Parathyroid adenoma (tissue), 2 donors: ENCODE measurements around the gene C17orf107.
A peak's percentile ranks its signal among the peaks of the same experiment; 100 is the strongest.

Experiments used
- H2AFZ ChIP-seq: fragments of 300-600 bp; sonication (generic); one replicate; pipeline ENCODE4 v1.7.0; 2017; ENCODE audit warnings: antibody characterized with exemption, mild to moderate bottlenecking
- H3K27ac ChIP-seq: fragments of 300-600 bp; sonication (generic); one replicate; pipeline ENCODE4 v1.7.0; 2017
- H3K27me3 ChIP-seq: fragments of 300-600 bp; sonication (generic); one replicate; pipeline ENCODE4 v1.7.0; 2017; ENCODE audit warnings: low read length; ENCODE audit not compliant: control insufficient read depth, insufficient read depth
- H3K36me3 ChIP-seq: fragments of 300-600 bp; sonication (generic); one replicate; pipeline ENCODE4 v1.7.0; 2017; ENCODE audit warnings: low read length; ENCODE audit not compliant: control insufficient read depth, insufficient read depth
- H3K4me1 ChIP-seq: fragments of 300-600 bp; sonication (generic); one replicate; pipeline ENCODE4 v1.7.0; 2017; ENCODE audit warnings: control low read depth
- H3K4me2 ChIP-seq: fragments of 300-600 bp; sonication (generic); one replicate; pipeline ENCODE4 v1.7.0; 2017; ENCODE audit warnings: low read length
- H3K4me3 ChIP-seq: fragments of 300-600 bp; sonication (generic); one replicate; pipeline ENCODE4 v1.7.0; 2017; ENCODE audit warnings: low read depth, low read length
- H3K79me2 ChIP-seq: fragments of 300-600 bp; sonication (generic); one replicate; pipeline ENCODE4 v1.7.0; 2017; ENCODE audit warnings: control low read depth
- H3K9ac ChIP-seq: fragments of 300-600 bp; sonication (generic); one replicate; pipeline ENCODE4 v1.7.0; 2017; ENCODE audit warnings: mild to moderate bottlenecking
- H3K9me3 ChIP-seq: fragments of 300-600 bp; sonication (generic); one replicate; pipeline ENCODE4 v1.7.0; 2017; ENCODE audit warnings: low read length; ENCODE audit not compliant: control insufficient read depth
- CTCF ChIP-seq: fragments of 300-600 bp; sonication (generic); IDR thresholded peaks from one replicate; pipeline ENCODE4 v1.7.0; 2017; ENCODE audit warnings: antibody characterized with exemption, mild to moderate bottlenecking
- donor health status: primary hyperparathyroidism.

Gene C17orf107

GRCh38 chr17:4858068-4858881 is 41.1 kb upstream of the C17orf107 start:
- Histone ChIP-seq H3K27ac (peak overlapping the region; percentile 43), H3K9me3 (no peaks in the 10 kb centered on the region), H3K4me3 (no peak overlapping the region), H3K4me2 (peak overlapping the region; percentile 26), H3K4me1 (peaks cover 11% of the 10 kb centered on the region), H3K36me3 (no peaks in the 10 kb centered on the region), H3K79me2 (peaks cover 41% of the 10 kb centered on the region), H3K27me3 (no peaks in the 10 kb centered on the region), H2AFZ (no peak overlapping the region), H3K9ac (no peak overlapping the region)
- no peak for TF ChIP-seq CTCF

- Histone ChIP-seq H3K27ac (peak overlapping the region; percentile 39), H3K27me3 (no peaks in the 10 kb centered on the region), H3K4me3 (no peak overlapping the region), H3K9me3 (no peaks in the 10 kb centered on the region), H3K36me3 (no peaks in the 10 kb centered on the region), H3K4me2 (peak overlapping the region; percentile 26), H3K9ac (no peak overlapping the region), H3K79me2 (peaks cover 44% of the 10 kb centered on the region), H2AFZ (no peak overlapping the region), H3K4me1 (peaks cover 11% of the 10 kb centered on the region)
- TF ChIP-seq CTCF: no peak
Observed at GRCh38 chr17:4858882-4859260, 40.5 kb upstream of the C17orf107 start.

- TF ChIP-seq CTCF: no peak
- Histone ChIP-seq H3K9me3 (no peaks in the 10 kb centered on the region), H3K4me1 (peaks cover 11% of the 10 kb centered on the region), H3K4me2 (no peak overlapping the region), H3K36me3 (no peaks in the 10 kb centered on the region), H3K27ac (no peak overlapping the region), H3K4me3 (no peak overlapping the region), H3K79me2 (peaks cover 40% of the 10 kb centered on the region), H3K9ac (no peak overlapping the region), H3K27me3 (no peaks in the 10 kb centered on the region), H2AFZ (no peak overlapping the region)
Observed at GRCh38 chr17:4859816-4860625, 39.3 kb upstream of the C17orf107 start.

- H3K36me3 ChIP-seq: no peaks in the 10 kb centered on the region
- H3K9me3 ChIP-seq: no peaks in the 10 kb centered on the region
- peaks cover 11% of the 10 kb centered on the region for H3K4me1 ChIP-seq
- no peak for TF ChIP-seq CTCF
- H3K27ac ChIP-seq: no peak overlapping the region
- no peak overlapping the region for H2AFZ ChIP-seq
- H3K9ac ChIP-seq: no peak overlapping the region
- no peaks in the 10 kb centered on the region for H3K27me3 ChIP-seq
- no peak overlapping the region for H3K4me3 ChIP-seq
- peaks cover 40% of the 10 kb centered on the region for H3K79me2 ChIP-seq
- H3K4me2 ChIP-seq: no peak overlapping the region
Observed at GRCh38 chr17:4860651-4861050, 38.7 kb upstream of the C17orf107 start.
